Panc1 (cell line): ENCODE results near the gene MRPS7. TPM values are rescaled to one million over a fixed set of nuclear protein-coding genes. Genes with fewer than 3 reads are reported as not detected.

Source experiments
- ATAC-seq: fragments of 200-7000 bp; cut with Tn5 transposase; 2 replicates; pipeline ENCODE4 v1.9.1; 2020; ENCODE audit warnings: mild to moderate bottlenecking, moderate library complexity
- BruUV-seq: library from RNA; stranded (reverse); fragments of 400-500 nt; replicated peaks from 2 replicates; lab custom pipeline; 2021; lab: Mats Ljungman, UMichigan
- CTCF ChIA-PET: fragments of 300-600 bp; sonication (Branson Sonifier 250); formaldehyde crosslinking; loops from one replicate; lab custom pipeline; 2022; ENCODE audit warnings: antibody characterized with exemption; lab: Charles Lee
- POLR2A ChIA-PET: fragments of 300-600 bp; sonication (Branson Sonifier 250); formaldehyde crosslinking; loops from one replicate; lab custom pipeline; 2022; ENCODE audit warnings: antibody characterized with exemption; lab: Charles Lee
- DNase-seq: peaks from one replicate; pipeline ENCODE4 v3.0.0-alpha.2; 2010; ENCODE audit warnings: low read depth, low spot score
- H3K27ac ChIP-seq: 2 replicates; pipeline ENCODE4 v1.5.1; 2011; ENCODE audit warnings: mild to moderate bottlenecking, low read length, inconsistent platforms
- H3K27me3 ChIP-seq: fragments of 200-500 bp; sonication (Bioruptor generic); 2 replicates; pipeline ENCODE4 v1.6.0; 2014; ENCODE audit warnings: low read length, inconsistent platforms; ENCODE audit not compliant: control insufficient read depth, insufficient read depth
- H3K36me3 ChIP-seq: fragments of 200-500 bp; sonication (Bioruptor generic); 2 replicates; pipeline ENCODE4 v1.5.1; 2014; ENCODE audit warnings: inconsistent platforms, mild to moderate bottlenecking, low read length, moderate library complexity; ENCODE audit not compliant: control insufficient read depth, insufficient read depth
- H3K4me1 ChIP-seq: 2 replicates; pipeline ENCODE4 v1.5.1; 2011; ENCODE audit warnings: inconsistent platforms, mild to moderate bottlenecking, low read length, moderate library complexity; ENCODE audit not compliant: control insufficient read depth, insufficient read depth
- H3K4me3 ChIP-seq, 2 experiments: 2 replicates each; pipeline ENCODE4 v1.5.1; 2011 to 2012; ENCODE audit warnings: low read depth in 2 of 2, low read length in 2 of 2, mild to moderate bottlenecking in 2 of 2, inconsistent platforms in 1 of 2, moderate library complexity in 1 of 2
- H3K9me3 ChIP-seq: fragments of 200-500 bp; sonication (Bioruptor generic); 2 replicates; pipeline ENCODE4 v1.5.1; 2014; ENCODE audit warnings: low read depth, mild to moderate bottlenecking, inconsistent platforms, low read length, moderate library complexity; ENCODE audit not compliant: control insufficient read depth, insufficient read depth
- POLR2AphosphoS5 ChIP-seq: IDR thresholded peaks from 2 replicates; pipeline ENCODE4 v1.6.1; 2012; ENCODE audit warnings: mild to moderate bottlenecking, low read depth, low read length, moderate library complexity
- SIN3A ChIP-seq: IDR thresholded peaks from 2 replicates; pipeline ENCODE4 v1.6.1; 2012; ENCODE audit warnings: low read depth, mild to moderate bottlenecking, low read length, moderate library complexity, borderline replicate concordance; ENCODE audit not compliant: insufficient read depth
- TCF7L2 ChIP-seq: IDR thresholded peaks from 2 replicates; pipeline ENCODE4 v1.6.1; 2011; ENCODE audit warnings: mild to moderate bottlenecking, low read depth, low read length, inconsistent platforms
- in situ Hi-C: cut with HindIII; loops from 2 replicates; pipeline ENCODE4 v1.10.0; 2016; ENCODE audit warnings: low sequenced_read_pairs, low pct_unique_long_range_greater_than_20kb
- intact Hi-C: fragments of 100-400 bp; cut with micrococcal nuclease; formaldehyde crosslinking; loops from one replicate; pipeline ENCODE4 v1.10.0; 2022; ENCODE audit not compliant: unreplicated experiment
- total RNA-seq: library from RNA; stranded (reverse); gene quantifications from one replicate; pipeline ENCODE4 v1.2.1, GENCODE V29; 2021; ENCODE audit not compliant: unreplicated experiment
- TF ChIP-seq, protein P1 (sequence below): fragments of 450-650 bp; IDR thresholded peaks from 2 replicates; pipeline ENCODE4 v1.5.1; 2017; ENCODE audit warnings: mild to moderate bottlenecking
- TF ChIP-seq, protein P2 (sequence below), 2 experiments: IDR thresholded peaks; 2 replicates each; pipeline ENCODE4 v1.6.1; 2011 to 2012; ENCODE audit warnings: low read depth in 2 of 2, control low read depth in 1 of 2, low read length in 1 of 2, mild to moderate bottlenecking in 1 of 2, moderate library complexity in 1 of 2; ENCODE audit not compliant: insufficient read depth in 1 of 2

MRPS7 gene
- total RNA-seq, 1 experiment from 2014 or later = 85.0 TPM

- ChIA-PET CTCF (interaction anchor here (0.5 to 2.0 kb wide), 3 partner anchors 32 to 169 kb away, joined by 5 to 7 read pairs (median 6); partner anchors contain the start of gene MIF4GD), POLR2A (interaction anchor here (0.6 kb wide), 1 partner anchor 36 kb away, joined by 3 read pairs; no protein-coding TSS in a partner anchor)
- DNase-seq (no peak), ATAC-seq (peak; percentile 2; the same call in 1 of the 2 replicates)
- BruUV-seq = no TSS peak
- Histone ChIP-seq H3K27ac (no peak overlapping the region), H3K9me3 (no peaks in the 10 kb centered on the region), H3K4me3 (no peak overlapping the region), H3K4me1 (0 out of 2 replicates have a peak, but pooled peaks cover 3% of the 10 kb centered on the region), H3K36me3 (peaks cover 20% of the 10 kb centered on the region), H3K27me3 (no peaks in the 10 kb centered on the region)
- TF ChIP-seq, protein P1, sequence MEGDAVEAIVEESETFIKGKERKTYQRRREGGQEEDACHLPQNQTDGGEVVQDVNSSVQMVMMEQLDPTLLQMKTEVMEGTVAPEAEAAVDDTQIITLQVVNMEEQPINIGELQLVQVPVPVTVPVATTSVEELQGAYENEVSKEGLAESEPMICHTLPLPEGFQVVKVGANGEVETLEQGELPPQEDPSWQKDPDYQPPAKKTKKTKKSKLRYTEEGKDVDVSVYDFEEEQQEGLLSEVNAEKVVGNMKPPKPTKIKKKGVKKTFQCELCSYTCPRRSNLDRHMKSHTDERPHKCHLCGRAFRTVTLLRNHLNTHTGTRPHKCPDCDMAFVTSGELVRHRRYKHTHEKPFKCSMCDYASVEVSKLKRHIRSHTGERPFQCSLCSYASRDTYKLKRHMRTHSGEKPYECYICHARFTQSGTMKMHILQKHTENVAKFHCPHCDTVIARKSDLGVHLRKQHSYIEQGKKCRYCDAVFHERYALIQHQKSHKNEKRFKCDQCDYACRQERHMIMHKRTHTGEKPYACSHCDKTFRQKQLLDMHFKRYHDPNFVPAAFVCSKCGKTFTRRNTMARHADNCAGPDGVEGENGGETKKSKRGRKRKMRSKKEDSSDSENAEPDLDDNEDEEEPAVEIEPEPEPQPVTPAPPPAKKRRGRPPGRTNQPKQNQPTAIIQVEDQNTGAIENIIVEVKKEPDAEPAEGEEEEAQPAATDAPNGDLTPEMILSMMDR = no peak
- TF ChIP-seq TCF7L2 (no peak), SIN3A (no peak), POLR2AphosphoS5 (no peak; the same call in 1 of the 2 replicates)
- in situ Hi-C loops (no loop called here), intact Hi-C loops (no loop called here)
These were observed 22.5 kb upstream of the MRPS7 start for GRCh38 chr17:75239214-75239613.

- ATAC-seq = peak; percentile 2; the same call in 1 of the 2 replicates
- H3K27ac ChIP-seq = no peak overlapping the region
- 0 out of 2 replicates have a peak, but pooled peaks cover 3% of the 10 kb centered on the region for H3K4me1 ChIP-seq
- ChIA-PET CTCF (interaction anchor here (0.5 to 2.0 kb wide), 9 partner anchors 9 to 286 kb away, joined by 3 to 7 read pairs (median 4); partner anchors contain the start of genes LLGL2 and MIF4GD), POLR2A (interaction anchor here (0.5 to 0.6 kb wide), 3 partner anchors 11 to 315 kb away, joined by 3 to 8 read pairs (median 4); no protein-coding TSS in a partner anchor)
- no TSS peak for BruUV-seq
- intact Hi-C loops (no loop called here), in situ Hi-C loops (no loop called here)
- TF ChIP-seq, protein P1 = no peak
- TF ChIP-seq POLR2AphosphoS5 (no peak; the same call in 1 of the 2 replicates), SIN3A (no peak), TCF7L2 (no peak)
- TF ChIP-seq, protein P2, sequence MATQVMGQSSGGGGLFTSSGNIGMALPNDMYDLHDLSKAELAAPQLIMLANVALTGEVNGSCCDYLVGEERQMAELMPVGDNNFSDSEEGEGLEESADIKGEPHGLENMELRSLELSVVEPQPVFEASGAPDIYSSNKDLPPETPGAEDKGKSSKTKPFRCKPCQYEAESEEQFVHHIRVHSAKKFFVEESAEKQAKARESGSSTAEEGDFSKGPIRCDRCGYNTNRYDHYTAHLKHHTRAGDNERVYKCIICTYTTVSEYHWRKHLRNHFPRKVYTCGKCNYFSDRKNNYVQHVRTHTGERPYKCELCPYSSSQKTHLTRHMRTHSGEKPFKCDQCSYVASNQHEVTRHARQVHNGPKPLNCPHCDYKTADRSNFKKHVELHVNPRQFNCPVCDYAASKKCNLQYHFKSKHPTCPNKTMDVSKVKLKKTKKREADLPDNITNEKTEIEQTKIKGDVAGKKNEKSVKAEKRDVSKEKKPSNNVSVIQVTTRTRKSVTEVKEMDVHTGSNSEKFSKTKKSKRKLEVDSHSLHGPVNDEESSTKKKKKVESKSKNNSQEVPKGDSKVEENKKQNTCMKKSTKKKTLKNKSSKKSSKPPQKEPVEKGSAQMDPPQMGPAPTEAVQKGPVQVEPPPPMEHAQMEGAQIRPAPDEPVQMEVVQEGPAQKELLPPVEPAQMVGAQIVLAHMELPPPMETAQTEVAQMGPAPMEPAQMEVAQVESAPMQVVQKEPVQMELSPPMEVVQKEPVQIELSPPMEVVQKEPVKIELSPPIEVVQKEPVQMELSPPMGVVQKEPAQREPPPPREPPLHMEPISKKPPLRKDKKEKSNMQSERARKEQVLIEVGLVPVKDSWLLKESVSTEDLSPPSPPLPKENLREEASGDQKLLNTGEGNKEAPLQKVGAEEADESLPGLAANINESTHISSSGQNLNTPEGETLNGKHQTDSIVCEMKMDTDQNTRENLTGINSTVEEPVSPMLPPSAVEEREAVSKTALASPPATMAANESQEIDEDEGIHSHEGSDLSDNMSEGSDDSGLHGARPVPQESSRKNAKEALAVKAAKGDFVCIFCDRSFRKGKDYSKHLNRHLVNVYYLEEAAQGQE (IDR thresholded peaks at IDR 0.05; ENCODE audit: insufficient read depth in 1 of 2, low read depth in 2 of 2, low read length in 1 of 2) = no peak
- no peaks in the 10 kb centered on the region for H3K27me3 ChIP-seq
- H3K36me3 ChIP-seq = peaks cover 20% of the 10 kb centered on the region
- no peaks in the 10 kb centered on the region for H3K9me3 ChIP-seq
- no peak for DNase-seq
- H3K4me3 ChIP-seq = no peak overlapping the region
These were observed 21.8 kb upstream of the MRPS7 start for GRCh38 chr17:75239778-75240393.
